Lower leg skin (tissue), 3 donors: Measurements from ENCODE around the gene AMELX.

Source experiments
- POLR2A ChIP-seq, 2 donors: fragments of 450-650 bp; IDR thresholded peaks; one replicate each; pipeline ENCODE4 v1.6.1; 2016 to 2017; ENCODE audit warnings: antibody characterized with exemption in 2 of 2, mild to moderate bottlenecking in 1 of 2, moderate library complexity in 1 of 2
- TF ChIP-seq, protein P1 (sequence below), 3 donors: fragments of 450-650 bp; IDR thresholded peaks; one replicate each; pipeline ENCODE4 v1.5.1; 2016; ENCODE audit warnings: antibody characterized with exemption in 3 of 3, mild to moderate bottlenecking in 3 of 3, moderate library complexity in 2 of 3

DNA sequence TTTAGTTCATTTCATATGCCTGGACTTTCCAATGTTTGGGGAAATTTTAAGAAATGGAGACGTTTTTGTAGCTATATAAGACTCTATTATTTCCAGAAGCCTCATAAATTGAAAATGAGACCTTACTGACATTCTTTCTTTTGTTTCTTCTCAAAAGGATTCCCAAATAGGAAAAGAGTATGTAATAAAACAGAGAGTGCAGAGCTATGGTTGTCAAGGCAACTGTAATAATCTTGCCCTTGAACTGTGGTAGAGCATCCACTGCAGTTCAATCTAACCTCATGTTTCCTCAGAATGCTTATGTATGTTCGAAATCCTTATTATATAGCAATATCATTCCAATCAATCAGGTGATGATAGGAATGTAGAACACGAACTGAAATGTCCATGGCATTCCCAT lies 54.1 kb downstream of the AMELX start:
- TF ChIP-seq, protein P1, sequence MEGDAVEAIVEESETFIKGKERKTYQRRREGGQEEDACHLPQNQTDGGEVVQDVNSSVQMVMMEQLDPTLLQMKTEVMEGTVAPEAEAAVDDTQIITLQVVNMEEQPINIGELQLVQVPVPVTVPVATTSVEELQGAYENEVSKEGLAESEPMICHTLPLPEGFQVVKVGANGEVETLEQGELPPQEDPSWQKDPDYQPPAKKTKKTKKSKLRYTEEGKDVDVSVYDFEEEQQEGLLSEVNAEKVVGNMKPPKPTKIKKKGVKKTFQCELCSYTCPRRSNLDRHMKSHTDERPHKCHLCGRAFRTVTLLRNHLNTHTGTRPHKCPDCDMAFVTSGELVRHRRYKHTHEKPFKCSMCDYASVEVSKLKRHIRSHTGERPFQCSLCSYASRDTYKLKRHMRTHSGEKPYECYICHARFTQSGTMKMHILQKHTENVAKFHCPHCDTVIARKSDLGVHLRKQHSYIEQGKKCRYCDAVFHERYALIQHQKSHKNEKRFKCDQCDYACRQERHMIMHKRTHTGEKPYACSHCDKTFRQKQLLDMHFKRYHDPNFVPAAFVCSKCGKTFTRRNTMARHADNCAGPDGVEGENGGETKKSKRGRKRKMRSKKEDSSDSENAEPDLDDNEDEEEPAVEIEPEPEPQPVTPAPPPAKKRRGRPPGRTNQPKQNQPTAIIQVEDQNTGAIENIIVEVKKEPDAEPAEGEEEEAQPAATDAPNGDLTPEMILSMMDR (IDR thresholded peaks at IDR 0.05) = no peak
- no peak for TF ChIP-seq POLR2A (IDR thresholded peaks at IDR 0.05)
